Neural crest cell (in vitro differentiated cells): ENCODE measurements around the gene FSCN2. TPM values are rescaled to one million over a fixed set of nuclear protein-coding genes. Genes with fewer than 3 reads are reported as not detected.

Experiments
- DNase-seq: peaks from one replicate; pipeline ENCODE4 v3.0.0; 2021; ENCODE audit warnings: low read depth, mixed read lengths, low spot score
- H3K27ac Mint-ChIP-seq: one replicate; pipeline ENCODE4 v1.8.0; 2021; ENCODE audit warnings: mild to moderate bottlenecking, mixed read lengths; ENCODE audit not compliant: unreplicated experiment
- H3K27me3 Mint-ChIP-seq: 2 replicates; pipeline ENCODE4 v1.8.0; 2021; ENCODE audit warnings: low read depth, mild to moderate bottlenecking, mixed read lengths
- H3K36me3 Mint-ChIP-seq: 2 replicates; pipeline ENCODE4 v1.8.0; 2021; ENCODE audit warnings: low read depth, mild to moderate bottlenecking, mixed read lengths
- H3K4me1 Mint-ChIP-seq: 2 replicates; pipeline ENCODE4 v1.8.0; 2021; ENCODE audit warnings: mixed read lengths
- H3K4me3 Mint-ChIP-seq: one replicate; pipeline ENCODE4 v1.8.0; 2021; ENCODE audit warnings: mild to moderate bottlenecking, mixed read lengths
- H3K9me3 Mint-ChIP-seq: 2 replicates; pipeline ENCODE4 v1.8.0; 2021; ENCODE audit warnings: mixed read lengths
- total RNA-seq: library from RNA; stranded (reverse); gene quantifications from 2 replicates; pipeline ENCODE4 v1.2.1, GENCODE V29; 2021
- TF ChIP-seq, protein P1 (sequence below): fragments of 200-600 bp; sonication (generic); conservative IDR thresholded peaks from 2 replicates; pipeline ENCODE4 v1.5.0; 2021; ENCODE audit warnings: antibody characterized with exemption, mild to moderate bottlenecking

The FSCN2 gene
- total RNA-seq, 1 donor from 2014 or later, result 0.56 TPM

DNA sequence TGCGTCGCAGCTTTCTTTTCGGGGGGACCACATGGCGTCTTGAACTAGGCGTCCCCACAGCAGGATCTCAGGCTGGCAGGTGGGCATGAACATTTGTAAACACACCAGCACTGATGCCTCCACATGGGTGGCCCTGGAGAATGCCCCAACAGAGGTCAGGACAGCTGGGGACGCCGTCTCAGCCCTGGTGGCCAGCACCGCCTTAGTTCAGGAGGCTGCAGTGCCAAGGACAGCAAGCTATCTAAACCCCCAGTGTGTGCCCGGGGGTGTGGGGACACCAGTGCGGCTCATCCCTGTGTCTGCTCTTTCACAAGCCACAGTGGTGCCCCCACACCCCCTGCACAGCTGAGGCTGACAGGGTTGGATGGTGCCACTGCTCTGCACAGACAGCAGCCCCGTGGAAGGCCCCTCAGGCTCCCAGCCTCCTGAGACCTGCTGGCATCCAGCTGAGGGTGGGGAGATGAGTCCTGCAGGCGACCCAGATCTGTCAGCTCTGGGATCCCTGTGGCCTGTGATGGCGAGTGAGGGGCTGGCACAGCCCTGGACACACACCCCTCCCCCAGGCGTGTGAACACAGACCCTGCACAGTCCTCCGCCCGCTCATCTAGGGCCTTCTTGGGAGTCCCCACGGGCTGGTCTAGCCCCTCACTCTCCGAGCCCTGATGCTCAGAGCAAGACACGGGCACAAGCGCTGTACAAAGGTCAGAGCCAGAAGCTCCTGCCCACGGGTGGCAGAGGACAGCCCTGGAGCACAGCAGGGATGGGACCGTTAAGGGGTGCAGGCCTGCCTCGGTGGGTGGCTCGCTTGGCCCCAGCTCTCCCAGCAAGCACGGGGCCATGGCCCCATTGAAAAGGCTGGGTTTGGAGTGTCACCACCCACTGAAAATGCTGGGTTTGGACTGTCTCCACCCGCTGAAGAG, 10.7 kb downstream of the FSCN2 start:
- Mint-ChIP-seq H3K27ac (no peak overlapping the region), H3K27me3 (peaks cover 30% of the 10 kb centered on the region), H3K36me3 (no peaks in the 10 kb centered on the region), H3K9me3 (no peaks in the 10 kb centered on the region), H3K4me1 (peaks cover 8% of the 10 kb centered on the region), H3K4me3 (no peak overlapping the region)
- TF ChIP-seq, protein P1, sequence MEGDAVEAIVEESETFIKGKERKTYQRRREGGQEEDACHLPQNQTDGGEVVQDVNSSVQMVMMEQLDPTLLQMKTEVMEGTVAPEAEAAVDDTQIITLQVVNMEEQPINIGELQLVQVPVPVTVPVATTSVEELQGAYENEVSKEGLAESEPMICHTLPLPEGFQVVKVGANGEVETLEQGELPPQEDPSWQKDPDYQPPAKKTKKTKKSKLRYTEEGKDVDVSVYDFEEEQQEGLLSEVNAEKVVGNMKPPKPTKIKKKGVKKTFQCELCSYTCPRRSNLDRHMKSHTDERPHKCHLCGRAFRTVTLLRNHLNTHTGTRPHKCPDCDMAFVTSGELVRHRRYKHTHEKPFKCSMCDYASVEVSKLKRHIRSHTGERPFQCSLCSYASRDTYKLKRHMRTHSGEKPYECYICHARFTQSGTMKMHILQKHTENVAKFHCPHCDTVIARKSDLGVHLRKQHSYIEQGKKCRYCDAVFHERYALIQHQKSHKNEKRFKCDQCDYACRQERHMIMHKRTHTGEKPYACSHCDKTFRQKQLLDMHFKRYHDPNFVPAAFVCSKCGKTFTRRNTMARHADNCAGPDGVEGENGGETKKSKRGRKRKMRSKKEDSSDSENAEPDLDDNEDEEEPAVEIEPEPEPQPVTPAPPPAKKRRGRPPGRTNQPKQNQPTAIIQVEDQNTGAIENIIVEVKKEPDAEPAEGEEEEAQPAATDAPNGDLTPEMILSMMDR, result no peak
- DNase-seq, result no peak

GRCh38 chr17:81539571-81539900, 11.4 kb downstream of the FSCN2 start:
- Mint-ChIP-seq H3K27me3 (peaks cover 27% of the 10 kb centered on the region), H3K9me3 (no peaks in the 10 kb centered on the region), H3K36me3 (no peaks in the 10 kb centered on the region), H3K4me1 (peaks cover 8% of the 10 kb centered on the region), H3K27ac (no peak overlapping the region), H3K4me3 (no peak overlapping the region)
- TF ChIP-seq, protein P1, result no peak
- DNase-seq, result no peak

DNA sequence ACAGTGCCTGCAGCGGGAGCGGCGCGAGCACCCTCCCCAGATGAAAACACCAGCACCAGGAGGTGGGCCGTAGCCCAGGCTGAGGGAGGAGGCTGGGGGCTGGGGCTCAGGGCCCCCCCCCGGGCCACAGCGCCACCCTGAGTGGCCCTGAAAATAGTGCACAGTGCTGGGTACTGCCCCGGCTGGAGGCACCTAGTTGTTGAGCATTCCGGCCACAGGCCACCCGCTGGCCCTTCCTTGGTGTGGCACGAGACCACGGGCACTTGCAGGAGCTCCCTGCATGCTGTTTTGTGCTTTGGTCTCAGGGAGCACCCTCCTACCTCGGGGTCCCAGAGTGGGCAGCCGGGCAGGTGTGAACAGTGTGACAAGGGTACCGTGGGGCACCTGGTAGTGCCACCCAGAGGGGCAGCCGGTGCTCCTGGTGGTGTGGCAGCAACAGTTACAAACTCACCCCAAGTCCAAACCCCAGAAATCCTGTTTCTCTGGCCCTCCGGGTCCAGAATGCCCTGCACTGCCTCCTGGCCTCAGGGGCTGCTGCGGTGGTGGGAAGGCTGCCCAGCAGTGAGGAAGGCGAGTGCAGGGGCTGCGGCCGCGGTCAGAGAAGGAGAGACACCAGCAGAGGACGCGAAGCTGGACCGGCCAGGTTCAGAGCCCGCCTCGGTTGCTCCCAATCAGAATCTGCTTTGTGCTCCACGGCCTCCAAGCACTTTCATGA, 11.9 kb downstream of the FSCN2 start:
- TF ChIP-seq, protein P1, result no peak
- Mint-ChIP-seq H3K36me3 (no peaks in the 10 kb centered on the region), H3K4me3 (no peak overlapping the region), H3K9me3 (no peaks in the 10 kb centered on the region), H3K27me3 (peaks cover 23% of the 10 kb centered on the region), H3K27ac (no peak overlapping the region), H3K4me1 (peaks cover 8% of the 10 kb centered on the region)
- DNase-seq, result no peak

DNA sequence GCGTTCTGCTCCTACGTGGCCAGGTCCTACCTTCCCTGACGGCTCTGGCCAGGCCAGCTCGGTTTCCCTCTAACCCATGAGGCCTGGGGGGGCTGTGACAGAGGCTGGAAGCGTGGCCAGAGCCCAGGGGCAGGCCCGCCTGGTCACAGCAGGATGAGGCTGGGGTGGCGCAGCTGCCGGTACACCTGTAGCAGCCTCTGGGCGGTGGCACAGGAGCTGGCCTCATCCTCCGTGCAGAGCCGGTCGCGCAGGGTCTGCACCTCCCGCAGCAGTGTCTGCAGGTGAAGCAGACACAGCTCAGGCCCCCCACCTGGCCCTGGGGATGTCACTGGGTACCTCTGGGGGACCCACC, 12.5 kb downstream of the FSCN2 start:
- TF ChIP-seq, protein P1, result no peak
- H3K27me3 Mint-ChIP-seq, result peaks cover 23% of the 10 kb centered on the region
- H3K27ac Mint-ChIP-seq, result no peak overlapping the region
- no peak for DNase-seq
- H3K36me3 Mint-ChIP-seq, result no peaks in the 10 kb centered on the region
- H3K4me3 Mint-ChIP-seq, result no peak overlapping the region
- H3K9me3 Mint-ChIP-seq, result no peaks in the 10 kb centered on the region
- peaks cover 8% of the 10 kb centered on the region for H3K4me1 Mint-ChIP-seq

DNA sequence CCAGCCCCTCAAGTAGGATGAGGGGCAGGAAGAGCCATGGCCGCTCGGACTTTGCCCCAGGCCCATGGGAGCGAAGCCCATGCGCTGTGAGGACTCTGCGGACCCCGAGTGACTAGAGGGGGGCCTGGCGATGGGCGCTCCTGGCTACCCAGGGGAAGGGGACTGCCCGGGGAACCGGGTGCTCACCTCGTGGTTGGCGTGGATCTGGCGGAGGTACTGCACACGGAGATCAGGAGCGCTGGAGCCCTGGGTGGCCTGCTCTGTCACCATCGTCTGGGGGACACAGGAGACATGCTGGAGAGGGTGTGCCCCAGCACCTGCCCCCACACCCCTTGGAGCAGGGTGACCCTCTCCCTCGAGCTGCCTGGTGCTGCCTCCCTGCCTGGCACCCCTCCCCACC, 12.9 kb downstream of the FSCN2 start:
- DNase-seq, result no peak
- TF ChIP-seq, protein P1, result no peak
- no peak overlapping the region for H3K4me3 Mint-ChIP-seq
- H3K27me3 Mint-ChIP-seq, result peaks cover 18% of the 10 kb centered on the region
- no peaks in the 10 kb centered on the region for H3K9me3 Mint-ChIP-seq
- H3K27ac Mint-ChIP-seq, result peak overlapping the region; percentile 62
- H3K4me1 Mint-ChIP-seq, result peaks cover 8% of the 10 kb centered on the region
- no peaks in the 10 kb centered on the region for H3K36me3 Mint-ChIP-seq
